ENCODE data around the gene CITED4. TPM values are rescaled to one million over a fixed set of nuclear protein-coding genes. Genes with fewer than 3 reads are reported as not detected.

Gene CITED4
- total RNA-seq, 1 experiment from 2014 or later = 8.3 TPM

DNA sequence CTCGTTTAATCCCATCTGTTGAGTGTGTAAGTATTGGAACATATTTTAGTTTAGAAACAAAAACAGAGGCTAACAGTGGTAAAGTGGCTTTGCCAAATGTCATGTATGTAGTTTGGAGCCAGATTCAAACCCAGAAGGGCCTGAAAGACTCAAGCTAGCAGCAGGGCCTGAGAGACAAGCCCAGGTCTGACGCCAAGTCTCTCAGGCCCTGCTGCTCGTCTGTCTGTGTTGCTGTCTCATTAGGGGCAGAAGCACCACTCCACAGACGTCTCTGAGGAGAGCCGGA is 8.3 kb downstream of the CITED4 start:
- no peak for DNase-seq (ENCODE audit: low read depth)

DNA sequence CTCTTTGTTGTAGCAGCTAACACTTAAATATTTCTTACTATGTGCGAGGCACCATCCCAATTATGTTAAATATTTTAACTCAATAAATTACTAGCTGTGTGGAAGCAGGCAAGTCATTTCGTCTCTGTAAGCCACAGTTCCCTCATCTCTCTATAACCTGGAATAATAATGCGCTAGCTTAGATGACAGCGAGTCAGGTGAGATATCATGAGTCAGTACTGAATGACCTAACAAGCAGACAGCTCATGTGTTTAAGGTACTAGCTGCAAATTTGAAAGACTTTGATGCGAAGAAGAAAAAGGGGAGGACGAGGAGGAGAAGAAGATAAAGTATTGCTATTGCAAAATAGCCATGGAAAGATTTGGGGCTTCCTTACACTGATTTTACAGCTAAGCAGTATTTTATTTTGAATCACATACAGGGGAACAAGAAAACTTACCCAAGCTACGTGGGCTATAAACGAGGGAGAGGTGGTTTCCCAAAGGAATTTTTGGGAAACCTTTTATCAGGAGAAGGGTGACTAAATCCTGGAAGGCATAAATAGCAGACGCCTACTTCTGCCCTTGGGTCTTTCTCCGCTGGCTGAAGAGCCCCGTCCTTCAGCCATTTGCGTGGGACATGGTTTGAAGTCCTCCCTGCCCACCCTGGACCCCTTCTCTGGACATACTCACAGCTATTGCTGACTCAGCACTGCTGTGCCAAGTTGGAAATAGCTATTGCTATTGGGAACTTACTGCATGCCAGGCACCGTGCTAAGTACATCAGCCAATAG is 8.9 kb downstream of the CITED4 start:
- DNase-seq (ENCODE audit: low read depth) = no peak

DNA sequence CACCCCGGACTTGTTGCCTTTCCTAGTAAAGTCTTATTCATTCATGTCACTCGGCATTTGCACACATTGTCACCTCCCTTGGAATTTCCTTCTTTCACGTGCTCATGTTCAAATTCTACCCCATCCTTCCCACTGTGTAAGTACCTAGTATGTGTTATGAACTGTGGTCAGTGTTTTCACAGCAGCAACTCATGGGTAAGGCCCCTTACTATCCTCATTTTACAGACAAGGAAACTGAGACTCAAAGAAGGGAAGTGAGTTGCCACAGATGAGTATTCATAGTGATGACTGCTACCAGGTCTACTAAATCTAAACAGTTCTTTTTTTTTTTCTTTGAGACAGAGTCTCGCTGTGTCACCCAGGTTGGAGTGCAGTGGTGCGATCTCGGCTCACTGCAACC is 10.5 kb downstream of the CITED4 start:
- DNase-seq (ENCODE audit: low read depth) = no peak

DNA sequence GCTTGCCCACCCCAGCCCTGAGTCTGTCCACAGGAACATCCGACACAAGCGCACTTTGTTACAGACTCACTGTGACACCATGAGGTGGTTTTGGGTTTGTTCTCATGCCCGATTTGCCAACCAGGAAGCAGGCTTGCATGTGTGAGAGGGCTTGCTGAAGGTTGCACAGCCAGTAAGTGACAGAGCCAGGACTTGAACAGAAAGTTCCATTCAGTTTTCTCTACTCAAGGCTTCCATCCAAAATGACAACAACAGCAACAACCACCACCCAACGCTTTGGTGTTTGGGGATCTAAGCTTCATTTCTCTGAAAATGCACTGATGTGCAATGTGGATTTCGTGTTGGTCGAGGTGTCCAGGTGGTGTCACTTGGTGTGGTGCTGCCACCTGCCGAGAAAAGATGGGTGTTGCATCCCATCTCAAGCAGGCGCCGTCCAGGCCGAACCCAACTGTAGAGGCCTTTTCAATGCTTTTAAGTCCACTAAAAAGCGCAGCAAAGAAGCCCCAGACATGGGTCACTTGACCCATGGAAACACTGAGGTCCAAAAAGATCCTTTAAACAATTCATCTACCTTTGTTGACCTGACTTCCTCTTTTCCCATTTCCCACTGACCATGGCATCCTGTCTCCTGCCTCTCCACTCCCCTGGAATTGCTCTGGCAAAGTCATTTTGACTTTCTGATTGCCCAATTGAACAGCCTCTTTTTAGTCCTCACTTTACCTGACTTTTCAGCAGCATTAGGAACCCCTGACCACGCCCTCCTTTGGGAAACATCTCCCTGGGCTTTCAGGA is 12.2 kb downstream of the CITED4 start:
- peak; percentile 65 for DNase-seq (ENCODE audit: low read depth)

DNA sequence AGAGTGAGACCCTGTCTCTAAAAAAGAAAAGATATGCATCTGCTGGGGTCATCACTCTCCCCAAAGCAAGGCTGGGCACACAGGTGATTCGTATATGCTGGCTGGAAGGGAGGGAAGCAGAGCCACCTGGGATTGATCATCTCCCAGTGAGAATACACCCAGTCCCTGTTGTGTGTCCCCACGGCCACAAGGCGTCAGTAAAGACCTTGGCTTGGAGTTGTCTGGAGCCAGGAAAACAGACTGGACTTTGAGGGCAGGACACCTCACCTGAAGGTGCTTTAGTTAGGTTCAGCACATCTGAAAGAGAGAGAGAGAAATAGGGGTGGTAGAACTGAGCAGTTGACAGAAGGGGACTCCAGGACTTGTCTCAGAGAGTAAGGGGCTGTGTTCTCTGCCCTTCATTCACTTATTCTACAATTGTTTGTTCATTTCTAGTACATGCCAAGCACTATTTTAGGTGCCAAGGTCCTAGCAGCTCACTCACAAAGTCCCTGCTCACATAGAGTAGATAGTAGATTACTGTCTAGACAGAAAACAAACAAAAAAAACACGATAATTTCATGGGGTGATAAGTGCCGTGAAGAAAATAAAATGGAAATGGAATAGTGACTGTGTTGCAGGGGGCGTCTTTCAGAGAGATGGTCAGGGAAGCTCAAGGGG is 13.5 kb downstream of the CITED4 start:
- DNase-seq (ENCODE audit: low read depth) = peak; percentile 77

DNA sequence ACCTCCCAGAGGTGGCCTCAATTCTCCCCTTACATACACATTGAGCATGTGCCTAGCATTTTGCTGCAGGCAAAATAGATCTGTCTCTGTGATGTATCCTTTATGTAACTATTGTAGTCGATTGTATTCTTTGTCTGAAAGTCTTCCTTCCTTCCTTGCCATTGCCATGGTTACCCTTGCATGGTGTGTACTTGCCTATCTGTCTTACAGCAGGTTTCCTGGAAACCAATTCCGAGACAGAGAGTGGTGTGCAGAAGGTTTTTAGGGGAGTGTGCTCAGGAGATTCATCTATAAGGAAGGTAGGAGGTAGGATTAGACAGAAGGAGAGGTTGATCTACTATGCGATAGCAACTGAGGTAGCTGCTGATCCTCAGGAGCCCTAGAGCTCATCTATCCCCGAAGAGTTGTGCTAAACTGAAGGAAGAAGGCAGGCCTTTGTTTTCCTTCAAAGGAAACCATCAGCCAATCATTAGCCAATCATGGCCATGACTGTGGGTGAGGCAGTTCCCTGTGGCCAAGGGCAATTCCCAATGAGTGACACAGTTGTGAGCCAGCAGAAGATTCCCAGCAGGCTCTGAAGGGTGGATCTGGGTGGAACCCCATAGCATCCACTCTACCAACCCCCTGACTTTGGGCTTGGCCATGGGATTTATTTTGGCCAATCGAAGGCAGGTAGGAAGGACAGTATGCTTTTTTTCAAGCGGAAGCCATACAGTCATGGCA is 15.0 kb downstream of the CITED4 start:
- DNase-seq (ENCODE audit: low read depth) = peak; percentile 28

DNA sequence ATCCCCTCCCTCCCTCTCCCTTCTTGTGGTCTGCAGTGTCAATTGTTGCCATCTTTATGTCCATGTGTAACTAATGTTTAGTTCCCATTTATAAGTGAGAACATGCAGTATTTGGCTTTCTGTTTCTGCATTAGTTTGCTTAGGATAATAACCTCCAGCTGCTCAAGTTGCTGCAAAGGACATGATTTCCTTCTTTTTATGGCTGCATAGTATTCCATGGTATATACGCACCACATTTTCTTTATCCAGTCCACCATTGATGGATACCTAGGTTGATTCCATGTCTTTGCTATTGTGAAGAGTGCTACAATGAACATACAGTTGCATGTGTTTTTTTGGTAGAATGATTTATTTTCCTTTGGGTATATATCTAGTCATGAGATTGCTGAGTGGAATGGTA is 16.3 kb downstream of the CITED4 start:
- DNase-seq (ENCODE audit: low read depth) = no peak

DNA sequence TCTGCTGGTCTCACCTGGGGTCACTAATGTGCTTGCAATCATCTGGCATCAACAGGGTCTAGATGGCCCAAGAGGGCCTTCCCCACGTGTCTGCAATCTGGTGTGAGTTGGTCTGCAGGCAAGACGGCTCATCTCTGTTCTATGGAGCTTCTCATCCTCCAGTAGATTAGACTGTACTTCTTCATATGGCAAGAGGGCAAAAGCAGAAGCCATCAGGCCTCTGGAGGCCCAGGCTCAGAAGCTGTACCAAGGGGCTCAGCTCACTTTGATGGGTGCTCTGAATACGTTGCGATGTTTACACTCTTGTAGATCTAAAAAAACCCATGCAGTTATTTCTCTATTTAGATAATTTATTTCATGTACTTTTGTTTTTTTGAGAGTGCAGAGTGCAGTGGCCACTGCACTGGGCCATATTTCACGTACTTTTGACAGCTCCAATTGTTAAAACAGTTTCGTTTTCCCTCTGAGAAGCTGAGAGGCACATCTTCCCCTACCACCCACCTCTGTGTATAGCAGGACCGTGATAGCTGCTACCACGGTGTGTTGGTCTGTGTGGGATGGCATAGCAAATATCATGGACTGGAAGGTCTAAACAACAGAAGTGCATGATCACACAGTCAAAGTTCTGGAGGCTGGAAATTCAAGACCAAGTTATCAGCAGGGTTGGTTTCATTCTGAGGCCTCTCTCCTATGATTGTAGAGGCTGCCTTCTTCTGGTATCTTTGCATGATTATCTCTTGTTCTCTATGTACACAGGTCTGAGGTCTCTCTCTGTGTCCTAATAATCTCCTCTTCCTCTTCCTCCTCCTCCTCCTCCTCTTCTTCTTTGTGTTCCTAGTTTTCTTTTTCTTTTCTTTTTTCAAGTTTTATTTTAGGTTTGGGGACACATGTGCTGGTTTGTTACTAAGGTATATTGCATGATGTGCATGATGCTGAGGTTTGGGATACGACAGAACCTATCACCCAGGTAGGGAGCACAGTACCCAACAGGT is 17.0 kb downstream of the CITED4 start:
- DNase-seq (ENCODE audit: low read depth) = no peak

DNA sequence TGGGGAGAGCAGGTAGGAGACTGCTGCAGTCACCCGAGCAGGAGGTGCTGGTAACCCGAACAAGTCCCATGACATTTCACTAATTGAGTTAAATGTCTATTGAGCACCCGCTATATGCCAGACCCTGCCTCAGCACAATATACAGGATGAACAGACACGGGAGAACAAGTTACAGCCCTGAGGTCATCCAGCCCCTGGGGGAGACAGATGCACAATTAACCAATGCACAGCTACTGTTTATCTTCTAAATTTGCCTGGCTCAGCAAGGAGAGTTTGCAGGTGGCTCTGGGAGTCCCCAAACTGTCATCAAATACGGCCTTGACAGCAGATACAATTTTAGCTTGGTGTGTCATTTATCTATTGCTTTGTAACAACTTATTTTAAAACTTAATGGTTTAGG is 18.1 kb downstream of the CITED4 start:
- no peak for DNase-seq (ENCODE audit: low read depth)

DNA sequence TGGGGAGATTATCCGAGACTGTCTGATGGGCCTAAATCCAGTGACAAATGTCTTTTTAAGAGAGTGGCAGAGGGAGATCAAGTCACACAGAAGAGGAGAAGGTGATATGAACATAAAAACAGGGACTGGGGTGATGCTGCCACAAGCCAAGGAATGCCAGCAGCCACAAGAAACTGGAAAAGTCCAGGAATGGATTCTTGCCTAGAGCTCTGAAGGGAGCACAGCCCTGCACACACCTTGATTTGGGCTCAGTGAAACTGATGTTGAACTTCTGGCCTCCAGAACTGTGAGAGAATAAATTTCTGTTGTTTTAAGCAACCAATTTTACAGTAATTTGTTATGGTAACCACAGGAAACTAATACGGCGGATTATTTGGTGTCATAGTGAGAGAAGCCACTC is 19.5 kb downstream of the CITED4 start:
- no peak for DNase-seq (ENCODE audit: low read depth)

DNA sequence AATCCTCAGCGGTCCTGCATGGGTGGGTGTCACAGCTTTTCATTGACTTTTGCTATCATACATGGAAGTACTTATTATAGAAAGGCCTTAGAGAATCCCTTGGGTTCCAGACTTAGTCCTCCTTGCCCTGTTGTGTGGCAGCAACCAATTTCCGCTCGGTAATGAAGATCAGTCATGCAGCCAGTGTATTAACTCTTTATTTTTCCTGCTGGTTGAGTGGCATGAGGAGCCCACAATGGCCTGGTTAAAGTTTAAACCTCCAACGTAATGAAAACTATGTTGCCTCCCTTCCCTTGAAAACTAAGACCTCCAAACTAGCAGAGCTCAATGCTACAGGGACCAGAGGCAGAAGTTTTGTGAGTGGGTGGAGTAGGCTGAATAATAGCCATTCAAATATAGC is 20.0 kb downstream of the CITED4 start:
- DNase-seq (ENCODE audit: low read depth) = no peak

DNA sequence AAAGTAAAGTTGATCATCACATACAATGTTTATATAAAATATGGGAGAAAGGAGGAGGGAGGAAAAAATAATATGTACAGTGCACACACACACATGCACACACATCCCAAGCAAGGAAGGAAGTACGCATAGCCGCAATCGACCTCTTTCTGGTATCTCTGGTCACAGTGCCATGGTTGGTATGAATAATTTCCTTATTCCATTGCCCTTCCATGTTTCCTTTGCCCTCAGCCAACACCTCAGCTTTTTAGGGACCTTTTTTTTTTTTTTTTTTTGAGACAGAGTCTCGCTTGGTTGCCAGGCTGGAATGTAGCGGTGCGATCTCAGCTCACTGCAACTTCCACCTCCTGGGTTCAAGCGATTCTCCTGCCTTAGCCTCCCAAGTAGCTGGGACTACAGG is 20.6 kb downstream of the CITED4 start:
- no peak for DNase-seq (ENCODE audit: low read depth)

DNA sequence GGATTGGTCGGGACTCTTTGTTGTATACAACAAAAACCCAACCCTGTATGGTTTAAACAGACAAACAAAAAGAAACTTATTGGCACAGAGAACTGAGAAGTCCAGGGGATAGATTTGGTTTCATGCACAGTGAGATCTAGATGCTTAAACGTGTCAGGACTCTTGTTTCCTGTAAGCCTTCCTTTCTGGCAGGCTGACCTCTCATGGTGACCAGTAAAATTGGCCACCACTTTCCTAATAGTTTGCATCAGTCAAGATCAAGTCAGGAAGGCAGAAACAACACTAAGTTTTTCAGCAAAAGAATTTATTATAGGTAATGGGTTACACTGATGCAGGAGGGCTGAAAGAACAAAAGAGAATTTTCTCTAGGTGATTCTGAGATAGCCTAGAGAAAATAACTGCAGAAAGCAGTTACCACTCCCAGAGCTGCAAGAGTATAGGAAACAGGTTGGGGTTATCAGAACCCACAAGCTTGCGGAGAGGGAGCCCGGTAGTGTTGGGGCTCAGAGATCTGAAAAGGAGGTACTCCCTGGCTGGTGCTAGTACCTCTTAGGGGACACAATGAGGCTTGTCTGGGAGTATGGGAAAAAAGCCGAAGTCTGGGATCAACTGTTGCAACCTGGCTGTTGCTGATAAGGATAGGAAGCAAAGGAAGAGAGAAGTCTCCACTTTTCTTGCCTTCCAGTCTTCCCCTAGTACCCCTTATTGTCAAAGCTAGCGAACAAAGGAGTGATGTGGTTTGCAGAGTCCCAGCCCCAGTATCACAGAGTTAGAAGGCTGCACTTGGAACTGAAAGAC is 21.4 kb downstream of the CITED4 start:
- DNase-seq (ENCODE audit: low read depth) = no peak

DNA sequence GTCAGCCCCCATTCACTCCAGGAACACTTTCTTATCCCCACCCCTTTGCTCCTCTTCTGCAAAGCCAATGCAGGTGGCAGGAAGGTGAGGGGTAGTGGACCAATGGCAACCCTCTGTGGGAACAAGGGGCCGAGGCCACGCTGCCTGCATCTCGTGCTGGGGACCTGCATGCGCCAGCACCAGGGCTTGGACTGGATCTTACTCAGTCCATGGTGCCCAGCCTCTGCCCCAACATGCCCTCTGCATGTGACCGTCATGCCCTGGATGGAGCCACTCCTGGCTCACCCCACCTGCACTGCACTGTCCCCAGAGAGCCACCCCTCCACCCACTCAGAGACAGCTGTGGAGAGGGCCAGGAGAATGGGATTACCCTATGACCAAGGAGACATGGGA is 22.2 kb downstream of the CITED4 start:
- no peak for DNase-seq (ENCODE audit: low read depth)

DNA sequence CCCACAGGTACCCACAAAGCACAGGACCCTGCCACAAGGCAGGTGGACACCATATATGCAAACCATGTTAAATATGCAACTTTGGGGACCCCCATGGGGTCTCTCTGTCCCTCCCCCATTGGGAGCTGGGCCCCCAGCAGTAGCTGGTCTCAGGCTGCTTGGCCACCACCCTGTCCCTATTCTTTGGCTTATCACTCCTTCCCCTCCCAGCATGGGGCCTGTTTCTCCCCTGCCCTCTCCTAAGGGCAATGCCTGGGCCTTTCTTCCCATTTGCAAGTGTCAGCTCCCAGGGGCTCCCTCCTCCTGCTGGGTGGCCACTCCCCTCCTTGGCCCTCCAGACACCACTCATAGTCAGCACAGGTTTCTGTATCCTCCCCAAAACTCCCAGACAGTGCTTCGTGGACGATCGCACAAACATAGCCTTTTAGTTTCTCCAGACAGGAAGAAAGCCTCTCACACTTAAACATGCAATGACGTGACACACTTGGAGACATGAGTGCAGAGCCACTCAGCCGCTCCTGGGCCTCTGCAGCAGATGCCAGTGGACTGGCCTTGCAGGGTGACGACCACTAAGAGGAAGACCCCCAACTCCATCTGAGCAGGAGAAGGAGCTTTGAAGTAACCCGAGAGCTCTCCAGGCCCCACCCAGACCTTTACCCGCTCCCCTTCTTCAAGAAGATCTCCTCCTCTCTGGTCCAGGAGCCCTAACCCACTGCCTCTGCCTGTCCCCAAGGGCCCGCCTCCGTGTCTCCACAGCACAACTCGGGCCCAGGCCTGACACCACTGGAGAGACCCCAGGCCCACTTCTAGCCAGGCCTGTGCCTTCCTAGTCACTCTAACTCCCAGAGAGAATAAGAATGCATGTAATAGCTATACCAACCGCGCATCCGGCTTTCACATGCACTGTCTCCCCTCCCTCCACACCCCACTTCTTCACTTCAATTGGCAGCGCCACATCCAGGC is 22.9 kb downstream of the CITED4 start:
- DNase-seq (ENCODE audit: low read depth) = no peak

DNA sequence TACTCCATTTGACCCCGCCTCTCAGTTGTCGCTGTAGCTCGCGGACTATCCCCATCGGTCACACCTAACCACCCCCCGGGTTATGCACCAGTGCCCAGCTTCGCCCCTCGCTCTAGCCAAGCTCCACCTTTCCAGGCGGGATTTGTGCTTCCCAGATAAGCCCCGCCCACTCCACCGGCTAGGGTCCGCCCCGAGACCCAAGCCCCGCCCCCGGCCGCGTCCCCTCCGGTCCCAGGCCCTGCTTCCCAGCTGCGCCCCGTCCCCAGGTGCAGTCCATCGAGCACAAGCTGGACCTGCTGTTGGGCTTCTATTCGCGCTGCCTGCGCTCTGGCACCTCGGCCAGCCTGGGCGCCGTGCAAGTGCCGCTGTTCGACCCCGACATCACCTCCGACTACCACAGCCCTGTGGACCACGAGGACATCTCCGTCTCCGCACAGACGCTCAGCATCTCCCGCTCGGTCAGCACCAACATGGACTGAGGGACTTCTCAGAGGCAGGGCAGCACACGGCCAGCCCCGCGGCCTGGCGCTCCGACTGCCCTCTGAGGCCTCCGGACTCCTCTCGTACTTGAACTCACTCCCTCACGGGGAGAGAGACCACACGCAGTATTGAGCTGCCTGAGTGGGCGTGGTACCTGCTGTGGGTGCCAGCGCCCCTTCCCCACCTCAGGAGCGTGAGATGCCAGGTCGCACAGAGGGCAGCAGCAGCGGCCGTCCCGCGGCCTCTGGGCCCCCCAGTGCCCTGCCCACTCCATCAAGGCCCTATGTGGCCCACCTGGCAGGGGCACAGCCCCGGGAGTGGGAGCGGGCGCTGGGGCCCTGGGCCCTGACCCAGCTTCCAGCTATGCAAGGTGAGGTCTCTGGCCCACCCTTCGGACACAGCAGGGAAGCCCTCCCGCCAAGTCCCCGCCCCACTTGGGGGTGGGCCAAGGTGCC is 23.9 kb downstream of the CITED4 start:
- no peak for DNase-seq (ENCODE audit: low read depth)

DNA sequence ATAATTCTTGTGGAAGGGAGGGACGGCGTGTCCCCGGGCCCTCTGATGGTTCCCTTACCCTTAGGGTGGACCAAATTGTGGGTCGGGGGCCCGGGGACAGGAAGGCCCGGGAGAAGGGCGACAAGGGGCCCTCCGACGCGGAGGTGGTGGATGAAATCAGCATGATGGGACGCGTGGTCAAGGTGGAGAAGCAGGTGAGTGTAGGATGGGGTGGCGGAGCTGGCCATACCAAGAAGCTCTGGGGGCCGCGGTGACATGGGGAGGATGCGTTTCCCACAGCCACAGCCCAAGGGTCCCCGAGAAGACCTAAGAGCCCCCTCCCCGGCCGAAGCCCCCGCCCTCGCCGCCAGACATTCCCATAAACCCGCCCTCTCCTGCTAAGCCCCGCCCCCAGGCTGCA is 24.6 kb downstream of the CITED4 start:
- no peak for DNase-seq (ENCODE audit: low read depth)

DNA sequence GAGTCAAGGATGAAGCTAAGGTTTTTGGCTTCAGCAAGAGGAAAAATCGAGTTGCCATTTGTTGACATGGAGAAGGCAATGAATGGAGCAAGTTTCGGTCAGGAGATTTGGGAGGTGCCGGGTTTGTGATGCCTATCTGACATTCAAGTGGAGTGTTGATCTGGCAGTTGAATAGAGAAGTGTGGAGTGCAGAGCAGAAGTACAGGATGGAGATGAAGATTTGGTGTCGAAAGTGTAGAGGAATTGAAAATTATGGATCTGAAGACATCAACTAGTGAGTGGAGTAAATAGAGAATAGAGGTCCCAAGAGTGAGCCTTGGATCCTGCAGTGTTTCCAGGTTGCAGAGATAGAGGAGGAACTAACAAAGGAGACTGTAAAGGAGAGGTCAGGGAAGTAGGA is 25.9 kb downstream of the CITED4 start:
- no peak for DNase-seq (ENCODE audit: low read depth)

Measured in M059J (cell line).